ENCODE measurements around the gene KRT72.

Gene KRT72

GRCh38 chr12:52600941-52601481, at the start of gene KRT72:
KRT72 (minus strand) TSS chr12:52601463; CDS start chr12:52601452, 11 bp downstream.
- no peak for DNase-seq

- no peak for DNase-seq
Measured at GRCh38 chr12:52650520-52651081, 49.3 kb upstream of the KRT72 start.

DNA sequence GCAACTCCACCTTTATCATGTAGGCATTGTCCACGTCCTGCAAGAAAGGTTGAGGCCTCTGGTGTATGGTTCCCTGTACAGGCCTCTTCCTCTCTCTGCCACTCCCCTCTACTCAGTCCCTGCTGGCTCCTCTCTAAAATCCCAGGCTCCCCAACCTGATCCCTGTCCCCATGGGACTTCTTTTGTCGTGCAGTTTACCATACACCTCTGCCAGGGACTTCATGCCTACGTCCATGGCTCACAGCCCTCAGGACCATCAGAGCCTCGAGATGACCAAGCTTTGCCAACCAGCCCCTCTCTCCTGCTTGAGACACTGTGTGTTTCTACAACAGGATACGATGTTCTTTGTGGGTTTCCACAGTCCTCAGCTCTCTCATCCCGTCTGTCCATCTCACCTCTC, 47.8 kb upstream of the KRT72 start:
- no peak for DNase-seq

DNA sequence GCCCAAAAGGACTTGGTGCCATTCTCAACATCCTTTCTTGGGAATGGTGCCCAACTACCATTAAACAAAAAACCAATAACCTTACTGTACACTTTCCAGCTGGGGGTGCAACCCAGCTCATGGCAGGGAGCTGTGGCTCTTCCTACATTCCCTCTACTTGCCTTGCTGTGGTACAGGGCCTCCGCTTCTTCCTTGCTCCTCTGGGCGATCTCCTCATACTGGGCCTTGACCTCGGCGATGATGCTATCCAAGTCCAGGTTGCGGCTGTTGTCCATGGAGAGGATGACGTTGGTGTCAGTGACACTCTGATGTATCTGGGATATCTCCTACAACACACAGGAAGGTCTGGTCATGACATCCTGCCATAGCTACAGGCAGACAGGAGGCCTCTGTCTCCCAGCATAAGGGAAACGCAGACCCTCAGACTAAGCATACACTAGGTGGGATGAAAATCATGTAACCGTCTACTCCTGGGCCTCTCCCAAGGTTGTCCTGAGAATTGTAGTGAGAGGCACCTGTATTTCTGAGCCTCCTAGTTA, 46.8 kb upstream of the KRT72 start:
- DNase-seq, result no peak

DNA sequence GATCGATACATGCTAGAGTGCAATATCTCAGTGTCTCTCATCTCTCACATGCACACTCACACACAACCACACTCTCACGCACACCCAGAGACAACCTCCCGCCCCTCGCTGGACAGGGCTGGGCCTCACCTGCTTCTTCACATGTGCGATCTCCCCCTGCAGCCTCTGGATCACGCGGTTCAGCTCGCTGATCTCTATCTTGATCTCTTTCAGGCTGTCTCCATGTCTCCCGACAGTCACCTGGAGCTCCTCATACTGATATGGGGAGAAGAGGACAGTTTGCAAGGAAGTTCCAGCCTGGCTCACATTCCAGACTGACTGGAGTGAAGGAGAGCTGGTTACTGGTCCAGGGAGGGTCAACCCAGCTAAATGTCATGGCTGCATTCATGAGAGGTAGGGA, 46.3 kb upstream of the KRT72 start:
- no peak for DNase-seq

DNA sequence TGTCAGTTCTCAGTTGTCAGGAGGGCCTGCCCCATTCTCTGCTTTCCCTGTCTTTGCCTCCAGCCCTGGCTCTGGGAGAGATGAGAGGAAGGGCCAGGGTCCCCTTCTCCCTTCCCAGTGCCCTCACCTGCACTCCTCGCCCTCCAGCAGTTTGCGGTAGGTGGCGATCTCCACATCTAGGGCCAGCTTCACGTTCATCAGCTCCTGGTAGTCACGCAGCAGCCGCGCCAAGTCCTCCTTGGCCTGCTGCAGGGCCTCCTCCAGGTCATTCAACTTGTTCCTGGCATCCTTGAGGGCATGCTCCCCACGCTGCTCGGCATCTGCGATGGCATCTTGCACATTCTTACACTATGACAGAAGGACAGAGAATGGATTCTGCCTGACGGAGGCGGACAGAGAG, 45.4 kb upstream of the KRT72 start:
- DNase-seq, result no peak

GRCh38 chr12:52645982-52646381, 44.7 kb upstream of the KRT72 start:
- DNase-seq, result no peak

GRCh38 chr12:52645120-52645761, 44.0 kb upstream of the KRT72 start:
- no peak for DNase-seq

- no peak for DNase-seq
Measured at GRCh38 chr12:52644078-52644415, 42.8 kb upstream of the KRT72 start.

DNA sequence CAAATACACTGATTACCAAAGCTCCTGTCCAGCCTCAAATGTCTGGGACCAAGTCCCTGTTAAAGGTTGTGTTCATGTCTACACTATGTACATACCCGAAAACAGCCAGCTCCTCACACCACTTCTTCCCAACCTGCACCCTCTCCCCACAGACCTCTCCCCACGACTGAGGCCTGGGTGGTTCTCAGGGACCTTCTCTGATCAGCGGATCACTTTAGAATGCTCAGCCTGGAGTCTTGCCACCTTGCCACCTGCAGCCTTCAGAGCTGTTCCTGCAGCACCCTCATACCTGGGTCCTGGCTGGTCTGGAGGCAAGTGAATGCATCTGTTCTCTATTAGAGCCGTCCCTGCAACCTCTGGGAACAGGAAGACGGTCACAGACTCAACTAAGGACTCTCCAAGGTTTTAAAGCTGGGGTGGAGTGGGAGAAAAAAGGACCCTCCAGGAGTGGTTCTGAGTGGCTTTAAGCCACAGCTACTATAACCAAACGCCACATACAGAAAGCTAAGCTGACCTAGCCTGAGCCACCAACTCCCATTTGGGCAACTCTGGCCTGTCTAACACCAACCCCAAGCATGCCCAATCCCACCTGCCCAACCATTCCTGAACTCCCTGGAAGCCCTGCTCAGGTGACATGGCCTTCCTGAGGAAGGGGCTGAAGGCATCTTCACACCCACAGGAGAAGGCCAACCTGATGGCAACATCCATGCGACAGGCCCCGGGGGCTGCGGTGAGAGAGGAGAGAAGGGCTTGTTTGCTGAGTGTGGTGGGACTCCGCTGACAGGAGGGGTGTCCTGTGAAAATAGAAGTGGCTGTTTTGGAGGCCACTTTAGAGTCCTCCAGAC, 42.2 kb upstream of the KRT72 start:
- DNase-seq, result no peak

DNA sequence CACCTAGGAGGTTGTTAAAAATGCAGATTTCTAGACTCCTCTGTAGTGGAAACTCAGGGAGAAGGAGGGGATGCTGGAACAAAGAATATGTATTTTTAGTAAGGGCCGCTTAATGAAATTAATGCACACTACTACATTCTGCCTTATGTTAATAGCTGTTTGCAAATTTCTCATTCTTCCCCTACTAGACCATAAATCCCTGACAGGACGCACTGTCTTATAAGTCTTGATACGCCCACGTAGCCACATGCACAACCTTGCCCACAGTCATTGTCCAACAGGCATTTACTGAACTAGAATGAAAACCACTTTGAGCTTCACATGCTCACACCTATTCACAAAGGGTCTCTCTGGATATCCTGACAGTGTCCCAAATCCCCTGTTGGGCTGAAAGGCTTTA, 40.2 kb upstream of the KRT72 start:
- no peak for DNase-seq

GRCh38 chr12:52637299-52637698, 36.0 kb upstream of the KRT72 start:
- no peak for DNase-seq

DNA sequence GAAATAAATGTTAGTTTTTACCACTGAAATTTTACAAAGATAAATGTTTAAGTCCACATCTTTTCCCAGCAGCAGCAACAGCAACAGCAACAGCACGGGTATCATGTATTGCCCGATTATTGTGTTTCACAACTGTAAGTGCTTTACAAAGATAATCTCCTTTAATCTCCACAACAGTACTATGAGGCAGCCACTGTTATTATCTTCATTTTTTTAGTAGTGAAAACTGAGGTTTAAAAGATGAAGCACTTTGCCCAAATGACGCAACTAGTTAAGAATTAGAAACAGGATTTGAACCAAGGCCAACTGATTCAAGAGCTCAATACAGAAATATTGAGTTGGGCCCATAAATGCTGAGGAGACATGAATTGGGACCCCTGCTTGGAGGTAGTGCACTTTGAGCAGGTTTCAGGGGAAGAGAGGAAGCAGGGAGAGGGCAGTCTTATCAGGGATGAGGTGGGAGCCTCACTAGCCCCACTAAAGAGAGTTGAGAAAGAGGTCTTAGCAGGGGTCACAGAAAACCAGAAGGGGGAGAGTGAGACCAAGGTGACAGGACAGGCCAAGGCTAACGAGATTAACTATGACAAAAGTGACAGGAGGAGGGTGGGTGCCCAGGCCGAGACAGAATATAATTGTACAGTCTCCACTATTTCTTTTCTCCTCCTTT, 35.5 kb upstream of the KRT72 start:
- no peak for DNase-seq

DNA sequence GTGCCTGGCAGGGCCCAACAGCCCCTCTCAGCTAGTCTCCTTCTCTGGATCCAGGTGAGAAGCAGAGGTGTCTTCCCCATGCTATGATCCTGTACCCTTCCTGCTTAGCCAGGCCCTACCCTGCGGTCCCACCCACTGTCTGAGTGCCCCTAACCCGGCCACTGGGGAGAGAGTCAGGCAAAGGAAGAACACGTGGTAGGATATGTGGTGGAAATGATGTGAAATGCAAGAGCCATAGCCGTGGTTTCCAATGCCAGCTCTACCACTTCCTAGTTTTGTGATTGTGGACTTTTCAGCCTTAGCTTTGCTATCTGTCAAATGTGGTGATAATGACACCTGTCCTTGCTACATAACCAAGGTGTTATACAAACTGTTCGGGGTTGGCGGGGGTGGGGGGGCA, 34.9 kb upstream of the KRT72 start:
- no peak for DNase-seq

DNA sequence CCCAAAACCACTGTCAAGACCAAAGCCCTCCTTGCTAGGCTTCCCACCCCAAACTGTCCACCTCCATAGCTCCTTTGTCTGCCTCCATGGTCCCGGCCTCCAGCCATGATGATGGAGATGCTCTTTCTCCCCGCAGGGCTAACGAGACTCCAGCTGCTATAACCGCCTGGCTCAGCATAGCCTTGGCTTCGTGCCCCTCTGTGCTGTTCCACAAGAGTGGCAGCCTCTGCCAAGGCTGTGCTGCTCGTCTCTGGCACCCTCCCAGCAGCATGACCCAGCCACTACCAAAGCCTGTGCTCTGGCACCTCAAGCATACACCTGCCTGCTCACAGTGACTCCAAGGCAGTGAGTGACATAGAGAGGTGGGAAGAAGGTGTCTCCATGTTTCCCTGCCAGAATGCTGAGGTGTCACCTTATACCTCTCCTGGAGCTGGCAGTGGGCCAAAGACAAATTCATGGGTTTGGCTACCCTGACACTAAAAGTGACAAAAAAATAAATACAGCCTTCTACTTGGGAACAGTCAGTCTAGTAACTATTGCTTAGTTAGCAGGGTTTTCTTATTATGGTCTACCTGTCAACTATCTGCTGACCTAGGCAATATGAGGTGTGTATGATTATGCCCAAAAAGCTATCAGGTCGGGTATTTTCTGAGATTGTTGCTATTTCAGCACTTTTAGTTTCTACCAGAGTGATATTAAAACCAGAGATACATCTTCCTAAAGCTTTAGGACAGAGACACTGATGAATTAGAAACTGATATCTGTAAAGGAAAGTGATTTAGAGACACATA, 33.2 kb upstream of the KRT72 start:
- DNase-seq, result no peak

DNA sequence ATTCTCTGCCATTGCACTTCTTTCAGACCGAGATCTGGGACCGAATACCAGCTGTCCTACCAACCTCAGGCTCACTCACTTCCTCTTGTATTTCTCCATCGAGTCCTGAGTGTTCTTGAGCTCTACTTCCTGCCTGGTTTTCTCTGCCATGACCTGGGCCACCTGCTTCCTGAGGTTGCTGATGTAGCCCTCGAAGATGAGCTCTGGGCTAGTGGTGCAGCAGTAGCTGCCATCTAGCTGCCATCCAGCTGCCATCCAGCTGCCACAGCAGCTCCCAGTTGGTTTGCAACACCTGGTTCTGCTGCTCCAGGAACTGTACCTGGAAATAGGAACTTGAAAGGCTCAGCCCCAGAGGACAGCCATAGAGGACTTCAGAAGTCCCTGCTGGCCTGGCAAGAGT, 32.1 kb upstream of the KRT72 start:
- DNase-seq, result no peak

GRCh38 chr12:52632656-52633055, 31.4 kb upstream of the KRT72 start:
- DNase-seq, result no peak

- no peak for DNase-seq
Measured at GRCh38 chr12:52631676-52632459, 30.6 kb upstream of the KRT72 start.

GRCh38 chr12:52631264-52631663, 30.0 kb upstream of the KRT72 start:
- no peak for DNase-seq

GRCh38 chr12:52630599-52631200, 29.4 kb upstream of the KRT72 start:
- DNase-seq, result no peak

DNA sequence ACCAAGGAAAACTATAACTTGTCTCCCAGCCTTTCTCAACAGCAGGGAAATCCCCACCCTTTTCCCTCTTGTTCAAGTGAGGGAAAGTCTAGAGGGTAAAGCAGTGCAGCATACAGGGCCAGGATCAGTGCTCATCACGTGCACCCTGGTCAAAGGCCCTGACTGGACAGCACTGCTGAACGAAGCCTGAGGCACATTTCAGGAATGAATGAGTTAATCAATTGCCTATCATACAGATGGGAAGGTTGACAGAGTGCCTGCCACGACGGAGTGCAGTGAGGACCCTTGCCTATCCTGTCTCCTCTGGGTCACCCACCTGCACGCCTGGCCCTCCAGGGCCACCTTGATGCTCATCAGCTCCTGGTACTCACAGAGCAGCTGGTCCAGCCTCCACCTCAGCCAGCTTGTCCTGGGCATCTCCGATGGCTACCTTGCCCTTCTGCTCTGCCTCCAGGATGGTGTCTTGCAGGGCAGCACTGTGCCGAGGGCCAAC, 28.8 kb upstream of the KRT72 start:
- DNase-seq, result no peak

All from activated CD4-positive, CD25-positive, alpha-beta regulatory T cell (primary cell).